ENCODE results near the gene GINS2.

DNA sequence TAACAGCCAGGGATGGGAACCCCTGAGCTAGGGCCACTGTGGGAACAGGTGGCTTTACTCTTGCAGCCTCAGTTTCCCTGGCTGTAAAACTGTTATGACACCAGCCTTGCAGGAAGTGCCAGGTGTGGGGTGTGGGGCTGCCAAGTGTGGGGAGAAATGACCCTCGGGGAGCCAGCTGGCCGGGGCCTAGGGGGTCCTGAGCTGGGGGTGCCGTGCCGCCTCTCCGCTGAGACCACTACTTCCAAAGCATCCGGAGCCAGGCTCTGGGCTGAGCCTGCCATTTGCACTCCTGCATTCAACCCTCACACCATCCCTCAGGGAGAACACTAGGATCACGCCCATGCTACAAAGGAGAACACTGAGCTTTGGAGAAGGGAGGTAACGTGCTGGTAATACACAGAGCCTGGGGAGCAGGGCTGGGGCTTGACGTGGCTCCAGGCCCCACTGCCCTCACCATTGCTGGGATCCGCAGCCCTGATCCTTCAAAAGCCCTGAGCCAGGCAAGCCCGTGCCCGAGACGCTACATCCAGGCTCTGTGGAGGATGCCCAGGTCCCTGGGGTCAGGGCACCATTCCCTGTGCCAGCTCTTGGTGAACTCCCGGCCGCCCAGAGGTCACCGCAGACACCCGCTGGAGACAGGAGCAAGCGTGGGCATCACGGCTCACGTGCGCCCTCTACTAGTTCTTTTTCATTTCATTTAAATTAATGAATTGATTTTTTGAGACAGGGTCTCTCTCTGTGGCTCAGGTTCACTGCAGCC, 28.8 kb upstream of the GINS2 start:
- TF ChIP-seq, protein P1, sequence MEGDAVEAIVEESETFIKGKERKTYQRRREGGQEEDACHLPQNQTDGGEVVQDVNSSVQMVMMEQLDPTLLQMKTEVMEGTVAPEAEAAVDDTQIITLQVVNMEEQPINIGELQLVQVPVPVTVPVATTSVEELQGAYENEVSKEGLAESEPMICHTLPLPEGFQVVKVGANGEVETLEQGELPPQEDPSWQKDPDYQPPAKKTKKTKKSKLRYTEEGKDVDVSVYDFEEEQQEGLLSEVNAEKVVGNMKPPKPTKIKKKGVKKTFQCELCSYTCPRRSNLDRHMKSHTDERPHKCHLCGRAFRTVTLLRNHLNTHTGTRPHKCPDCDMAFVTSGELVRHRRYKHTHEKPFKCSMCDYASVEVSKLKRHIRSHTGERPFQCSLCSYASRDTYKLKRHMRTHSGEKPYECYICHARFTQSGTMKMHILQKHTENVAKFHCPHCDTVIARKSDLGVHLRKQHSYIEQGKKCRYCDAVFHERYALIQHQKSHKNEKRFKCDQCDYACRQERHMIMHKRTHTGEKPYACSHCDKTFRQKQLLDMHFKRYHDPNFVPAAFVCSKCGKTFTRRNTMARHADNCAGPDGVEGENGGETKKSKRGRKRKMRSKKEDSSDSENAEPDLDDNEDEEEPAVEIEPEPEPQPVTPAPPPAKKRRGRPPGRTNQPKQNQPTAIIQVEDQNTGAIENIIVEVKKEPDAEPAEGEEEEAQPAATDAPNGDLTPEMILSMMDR (IDR thresholded peaks at IDR 0.05) = peak; percentile 78 to 82 (median 80)
- TF ChIP-seq POLR2A (IDR thresholded peaks at IDR 0.05) = no peak
